COR-L47 (cell line): ENCODE data around the gene WWC2.
"Not testable (repeated sequence)": the region's sequence is repeated elsewhere in the genome, so short reads cannot be mapped to it uniquely, and the experiment has no call there.

ENCODE experiments used
- DNase-seq: peaks from one replicate; lab custom pipeline; 2025; lab: John Stamatoyannopoulos, UW

Gene WWC2

DNA sequence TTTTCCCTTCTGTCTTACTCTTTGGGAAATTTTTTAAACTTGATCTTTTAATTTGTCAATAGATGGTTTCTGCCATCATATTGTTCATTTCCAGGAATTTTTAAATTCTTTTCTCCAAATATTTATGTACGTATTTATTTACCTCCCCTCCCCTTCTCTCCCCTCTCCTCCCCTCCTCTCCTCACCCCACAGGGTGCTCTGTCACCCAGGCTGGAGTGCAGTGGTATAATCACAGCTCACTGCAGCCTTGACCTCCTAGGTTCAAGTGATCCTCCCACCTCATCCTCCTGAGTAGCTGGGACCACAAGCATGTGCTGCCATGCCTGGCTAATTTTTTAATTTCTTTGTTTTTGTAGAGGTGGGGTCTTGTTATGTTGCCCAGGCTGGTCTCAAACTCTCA, 73.8 kb downstream of the WWC2 start:
- no peak for DNase-seq

DNA sequence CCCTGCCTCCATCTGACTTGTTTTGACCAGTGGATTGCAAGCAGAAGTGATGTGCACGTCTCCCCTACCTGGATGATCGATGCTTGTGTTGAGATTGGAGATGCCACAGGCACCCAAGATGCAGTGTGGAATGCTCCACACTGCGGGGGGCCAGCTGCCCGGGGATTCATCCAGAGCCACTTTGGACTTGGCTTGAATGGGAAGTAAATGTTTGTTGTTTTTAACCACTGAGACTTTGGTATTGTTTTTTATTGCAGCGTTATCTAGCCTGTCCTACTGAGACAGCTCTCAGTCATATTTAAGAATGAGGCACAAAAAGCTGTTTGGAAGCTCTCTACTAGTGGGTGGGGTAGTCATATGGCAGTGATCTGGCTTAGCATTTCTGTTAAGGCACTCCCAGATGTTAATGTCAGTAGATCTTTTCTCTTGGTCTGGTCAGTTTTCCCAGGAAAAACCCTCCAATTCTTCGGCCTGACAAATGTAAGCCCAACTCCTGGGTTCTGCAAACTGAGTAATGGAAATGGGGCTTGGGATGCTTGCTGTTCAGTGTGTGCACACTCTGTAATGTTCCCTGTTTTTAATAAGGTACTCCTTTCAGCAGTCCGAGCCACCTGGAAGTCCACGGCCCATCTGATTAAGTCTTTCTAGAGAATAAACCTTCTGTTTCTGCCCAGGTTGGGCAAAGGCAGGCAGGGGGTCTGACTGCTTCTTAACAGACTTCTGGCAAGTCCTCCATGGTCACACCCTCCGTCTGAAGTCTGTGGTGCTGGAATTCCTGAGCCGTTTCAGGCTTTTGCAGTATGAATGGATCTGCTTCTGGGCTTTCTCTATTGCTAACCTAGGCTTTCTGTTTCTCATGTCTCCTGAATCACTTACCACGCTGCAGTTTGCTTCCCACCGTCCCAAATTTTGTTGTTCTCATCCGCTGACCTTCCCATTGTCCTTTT, 74.8 kb downstream of the WWC2 start:
- no peak for DNase-seq

DNA sequence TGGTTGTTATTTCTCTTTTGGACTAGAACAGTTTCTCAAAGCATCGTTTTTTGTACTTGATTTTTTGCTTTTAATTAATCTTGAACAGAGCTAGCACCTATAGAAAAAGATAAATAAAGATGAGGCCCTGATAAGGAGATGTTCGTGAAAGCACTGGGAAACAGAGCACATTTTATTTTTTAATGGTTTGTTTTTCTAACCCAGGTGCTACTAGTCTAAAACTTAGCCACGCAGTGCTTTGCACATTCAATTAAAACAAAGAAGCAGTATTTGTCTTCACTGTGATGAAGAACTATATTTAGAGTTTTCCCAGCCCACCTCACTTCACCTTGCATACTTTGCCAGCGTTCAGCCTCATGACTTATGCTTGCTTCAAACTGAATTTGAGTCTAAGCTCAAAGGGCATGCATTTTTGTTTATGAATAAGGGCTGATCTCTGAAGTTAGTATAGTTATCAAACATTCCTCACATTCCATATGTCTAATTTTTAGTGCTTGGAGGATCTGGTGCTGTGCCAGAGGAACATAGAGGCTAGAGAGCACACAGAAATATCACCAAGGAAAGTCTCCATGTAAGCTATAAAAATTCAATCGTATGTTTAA, 76.7 kb downstream of the WWC2 start:
- DNase-seq = no peak

DNA sequence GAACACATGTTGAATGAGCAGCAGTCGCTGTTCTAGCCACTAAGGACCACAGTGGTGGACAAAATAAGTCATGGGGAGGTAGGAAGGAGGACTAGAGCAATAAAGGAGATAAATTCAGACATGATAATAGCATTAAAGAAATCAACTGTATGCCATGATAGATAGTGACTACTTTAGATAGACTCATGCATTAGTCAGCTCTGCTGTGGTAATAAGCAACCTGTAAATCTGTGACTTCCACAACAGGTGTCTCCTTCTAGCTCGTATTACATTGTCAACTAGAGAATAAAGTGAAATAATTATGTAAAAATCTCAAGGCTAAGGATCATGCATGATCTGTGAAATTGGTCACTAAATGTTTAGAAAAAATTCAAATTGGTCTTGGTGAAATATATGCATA, 77.9 kb downstream of the WWC2 start:
- no peak for DNase-seq

DNA sequence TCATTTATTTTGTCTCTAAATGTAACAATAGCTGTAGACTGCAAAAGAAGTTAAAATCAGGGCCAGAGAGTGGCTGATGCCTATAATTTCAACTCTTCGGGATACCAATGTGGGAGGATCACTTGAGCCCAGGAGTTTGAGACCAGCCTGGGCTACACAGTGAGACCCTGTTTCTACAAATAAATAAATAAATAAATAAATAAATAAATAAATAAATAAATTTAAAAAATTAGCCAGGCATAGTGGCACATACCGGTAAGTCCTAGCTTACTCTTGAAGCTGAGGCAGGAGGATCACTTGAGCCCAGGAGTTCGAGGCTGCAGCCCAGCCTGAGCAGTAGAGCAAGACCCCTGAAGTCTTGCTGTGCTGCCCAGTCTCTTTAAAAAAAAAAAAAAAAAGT, 79.1 kb downstream of the WWC2 start:
- no peak for DNase-seq

DNA sequence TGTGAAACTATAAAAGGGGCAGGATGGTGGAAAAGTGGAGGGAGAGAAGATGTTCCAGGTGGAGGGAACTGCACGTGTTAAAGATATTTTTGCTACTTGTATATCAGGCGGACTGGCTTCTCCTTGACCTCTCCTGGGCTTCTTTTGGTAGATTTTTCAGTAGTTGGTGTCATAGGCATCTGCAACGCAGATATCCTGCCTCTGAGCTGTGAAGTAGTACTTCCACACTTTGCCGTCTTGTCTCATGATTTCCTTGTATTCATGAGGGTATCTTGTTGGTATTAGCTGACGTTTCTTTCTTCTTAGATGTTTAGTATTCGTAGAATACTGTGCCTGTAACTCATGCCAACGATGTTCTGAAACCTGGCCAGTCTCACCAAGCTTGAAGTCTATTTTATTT, 81.0 kb downstream of the WWC2 start:
- DNase-seq = no peak

DNA sequence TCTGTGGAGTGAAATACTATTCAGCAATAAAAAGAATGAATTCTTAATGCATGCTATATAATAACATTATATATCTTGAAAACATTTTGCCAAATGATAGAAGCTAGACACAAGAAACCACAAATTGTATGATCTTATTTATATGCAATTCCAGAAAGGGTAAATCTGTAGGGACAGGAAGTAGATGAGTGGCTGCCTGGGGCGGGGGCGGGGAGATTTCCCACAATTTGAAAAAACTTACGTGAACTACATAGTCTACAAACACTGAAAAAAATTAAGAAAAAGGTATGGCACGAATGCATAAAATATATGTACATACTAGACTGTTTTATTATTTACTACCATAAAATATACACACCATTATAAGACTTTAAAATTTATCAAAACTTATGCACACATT, 81.6 kb downstream of the WWC2 start:
- DNase-seq = no peak

DNA sequence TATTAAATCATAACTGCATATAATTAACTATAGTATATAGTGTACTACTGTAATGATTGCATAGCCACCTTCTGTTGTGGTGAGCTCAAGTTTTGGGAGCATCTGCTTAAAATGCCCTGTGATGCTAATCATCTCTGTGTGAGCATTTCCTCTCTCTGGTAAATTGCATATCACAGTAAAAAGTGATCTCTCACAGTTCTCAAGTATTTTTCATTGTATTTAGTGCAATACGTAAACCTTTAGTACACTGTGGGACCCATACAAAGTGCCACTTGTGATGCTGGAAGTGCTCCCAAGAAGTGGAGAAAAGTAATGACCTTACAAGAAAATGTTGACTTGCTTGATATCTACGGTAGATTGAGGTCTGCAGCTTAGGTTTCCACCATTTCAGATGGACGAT, 82.0 kb downstream of the WWC2 start:
- no peak for DNase-seq

DNA sequence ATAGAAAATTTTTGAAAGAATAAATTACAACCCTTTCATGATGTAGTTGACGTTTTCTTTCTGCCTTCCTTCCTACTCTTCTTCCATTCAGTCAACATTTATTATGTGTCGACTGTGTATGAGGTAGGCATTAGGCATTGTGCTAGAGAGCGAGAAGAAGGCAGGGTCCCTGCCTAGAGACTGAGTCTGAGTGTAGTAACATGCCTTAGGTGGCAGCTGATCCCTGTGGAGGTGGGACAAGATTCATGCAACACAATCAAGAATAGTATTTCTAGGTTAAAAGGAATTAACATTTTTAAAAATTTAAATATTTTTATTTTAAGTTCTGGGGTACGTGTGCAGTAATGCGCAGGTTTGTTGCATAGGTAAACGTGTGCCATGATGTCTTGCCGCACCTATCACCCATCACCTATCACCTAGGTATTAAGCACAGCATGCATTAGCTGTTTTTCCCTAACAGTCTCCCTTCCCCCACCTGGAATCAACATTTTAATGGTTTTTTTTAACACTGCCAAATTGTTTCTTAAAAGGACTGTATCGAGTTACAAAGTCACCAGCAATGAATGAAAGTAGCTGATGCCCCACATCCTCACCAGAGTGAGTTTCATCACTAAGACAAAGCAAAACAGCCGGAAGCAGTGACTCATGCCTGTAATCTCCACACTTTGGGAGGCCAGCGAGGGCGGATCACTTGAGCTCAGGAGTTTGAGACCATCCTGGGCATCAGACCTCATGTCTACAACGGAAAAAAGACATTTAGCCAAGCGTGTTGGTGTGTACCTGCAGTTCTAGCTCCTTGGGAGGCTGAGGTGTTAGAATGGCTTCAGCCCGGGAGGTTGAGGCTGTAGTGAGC, 84.0 kb downstream of the WWC2 start:
- DNase-seq = peak; percentile 78

DNA sequence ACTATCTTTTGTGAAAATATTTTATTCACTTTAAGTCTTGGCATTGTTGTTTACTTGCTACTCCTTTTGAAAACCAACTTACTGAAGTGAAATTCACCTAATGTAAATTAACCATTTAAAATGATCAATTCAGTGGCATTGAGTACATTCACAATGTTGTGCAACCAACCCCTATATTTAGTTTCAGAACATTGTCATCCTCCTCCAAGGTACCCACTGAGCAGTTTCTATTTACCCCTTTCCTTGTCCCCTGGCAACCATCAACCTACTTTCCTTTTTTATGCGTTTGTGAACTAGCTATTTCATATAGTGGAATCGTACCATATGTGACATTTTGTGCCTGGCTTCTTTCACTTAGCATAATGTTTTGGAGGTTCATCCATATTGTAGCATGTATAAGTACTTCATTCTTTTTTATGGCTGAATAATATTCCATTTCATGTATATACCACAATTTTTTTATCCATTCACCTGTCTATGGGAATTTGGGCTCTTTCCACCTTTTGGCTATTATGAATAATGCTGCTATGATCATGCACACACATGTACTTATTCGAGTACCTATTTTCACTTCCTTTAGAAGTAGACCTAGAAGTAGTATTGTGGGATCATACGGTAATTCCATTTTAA, 85.0 kb downstream of the WWC2 start:
- no peak for DNase-seq

DNA sequence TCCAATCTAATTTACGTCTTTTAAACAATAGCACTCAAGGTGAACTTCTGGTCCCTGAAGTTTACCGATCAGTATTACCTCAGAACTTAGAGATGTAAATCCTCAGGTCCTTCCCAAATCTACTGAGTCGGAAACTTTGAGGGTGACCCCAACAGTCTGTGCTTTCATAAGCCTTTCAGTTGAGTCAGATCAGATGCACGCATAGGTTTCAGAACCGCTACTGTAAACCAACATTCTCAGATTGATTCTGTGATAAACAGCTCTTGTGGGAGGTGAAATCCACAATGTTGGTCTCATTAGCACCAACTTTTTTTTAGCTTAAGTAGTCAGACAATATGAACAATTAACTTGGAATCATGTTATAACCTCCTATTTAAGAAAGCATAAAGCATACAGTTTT, 86.0 kb downstream of the WWC2 start:
- no peak for DNase-seq

DNA sequence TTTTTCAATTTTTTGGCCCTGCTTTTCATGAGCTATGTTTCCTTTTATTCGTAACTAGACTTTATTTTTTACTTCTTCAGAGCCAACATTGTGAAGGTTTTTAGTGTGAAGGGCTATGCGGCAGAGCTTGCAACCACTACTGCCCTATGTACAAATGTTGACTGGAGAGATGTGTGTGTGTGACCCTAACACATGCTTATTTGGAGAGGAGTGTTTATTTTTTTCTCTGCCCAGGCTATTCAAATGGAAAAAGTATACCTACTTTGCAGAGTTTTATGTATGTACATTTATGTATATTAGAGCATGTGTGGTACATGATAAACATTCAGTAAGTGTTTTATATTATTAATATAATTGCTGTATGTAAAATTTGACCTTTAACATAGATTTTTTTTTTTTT, 86.5 kb downstream of the WWC2 start:
- no peak for DNase-seq

DNA sequence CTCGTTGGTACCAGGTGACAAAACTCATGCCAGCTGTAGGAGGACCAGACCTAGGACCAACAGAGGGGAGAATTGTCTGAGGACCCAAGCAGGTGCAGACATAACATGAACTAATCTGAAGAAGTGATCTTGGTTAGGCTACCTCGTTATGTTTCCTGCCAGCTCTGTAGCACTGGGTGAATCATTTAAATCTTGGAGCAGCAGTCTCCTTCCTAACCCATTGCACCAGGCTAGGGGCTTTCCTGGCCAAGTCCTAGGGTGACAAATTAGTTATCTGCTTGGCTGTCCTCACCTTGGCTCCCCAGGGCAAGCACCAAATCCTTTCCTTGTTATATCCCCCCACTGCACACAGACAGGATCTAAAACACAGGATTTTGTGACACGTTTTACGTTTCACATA, 87.8 kb downstream of the WWC2 start:
- no peak for DNase-seq

DNA sequence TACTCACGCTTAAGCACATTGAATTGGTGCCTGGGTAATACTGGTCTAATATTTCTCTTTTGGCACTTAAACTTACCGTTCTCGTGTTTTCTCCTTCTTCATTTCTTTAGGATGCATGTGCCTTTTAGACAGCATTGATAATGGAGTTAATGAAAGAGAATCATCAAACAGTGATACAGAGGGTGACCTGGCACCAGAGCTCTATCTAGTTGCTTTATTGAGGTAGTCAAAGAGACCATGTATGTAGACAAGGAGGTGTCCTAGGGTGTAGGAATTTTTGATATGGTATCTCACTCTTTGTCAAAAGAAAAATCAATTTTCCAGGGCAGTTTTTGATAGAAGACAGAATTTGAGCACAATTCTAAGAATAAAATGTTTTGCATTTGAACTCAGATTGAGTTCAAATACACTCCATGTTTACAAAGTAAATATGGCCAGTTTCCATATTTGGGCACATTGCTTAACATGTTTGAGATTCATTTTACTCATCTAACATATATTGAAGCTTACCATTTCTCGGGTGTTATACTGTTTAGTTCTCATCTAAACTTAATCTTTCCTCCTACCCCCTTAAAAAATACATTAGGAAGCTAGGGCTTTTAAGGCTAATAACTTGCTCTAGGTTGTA, 92.0 kb downstream of the WWC2 start:
- DNase-seq = no peak

DNA sequence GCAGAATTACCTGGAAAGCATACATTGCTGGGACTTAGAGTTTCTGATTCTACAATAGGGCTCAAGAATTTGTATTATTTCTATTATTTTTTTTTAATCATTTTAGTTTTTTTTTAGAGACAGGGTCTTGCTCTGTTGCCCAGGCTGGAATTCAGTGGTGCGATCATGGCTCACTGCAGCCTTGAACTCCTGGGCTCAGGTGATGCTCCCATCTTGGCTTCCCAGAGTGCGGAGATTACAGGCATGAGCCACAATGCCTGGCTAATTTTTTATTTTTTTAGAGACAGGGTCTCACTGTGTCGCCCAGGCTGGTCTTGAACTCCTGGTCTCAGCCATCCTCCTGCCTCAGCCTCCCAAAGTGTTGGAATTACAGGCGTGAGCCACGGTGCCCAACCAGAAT, 92.6 kb downstream of the WWC2 start:
- no peak for DNase-seq

DNA sequence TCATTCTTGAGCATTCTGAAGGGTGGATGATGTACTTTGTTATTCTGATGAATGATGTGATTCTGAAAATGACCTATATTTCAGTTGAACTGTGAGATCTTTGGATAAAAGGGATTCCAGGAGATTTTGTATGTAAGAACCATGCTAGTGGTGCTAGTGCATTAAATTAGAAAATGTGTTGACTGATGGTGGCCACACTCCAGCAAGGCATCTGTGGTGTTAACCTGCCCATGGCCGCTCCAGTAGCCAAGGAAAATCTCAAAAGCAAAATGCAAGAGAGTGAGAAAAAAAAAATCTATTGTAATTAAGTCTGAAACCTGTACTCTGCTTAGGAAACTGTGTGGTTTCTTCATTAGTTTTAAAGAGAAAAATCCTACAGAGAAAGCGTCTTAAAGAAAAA, 93.5 kb downstream of the WWC2 start:
- no peak for DNase-seq

DNA sequence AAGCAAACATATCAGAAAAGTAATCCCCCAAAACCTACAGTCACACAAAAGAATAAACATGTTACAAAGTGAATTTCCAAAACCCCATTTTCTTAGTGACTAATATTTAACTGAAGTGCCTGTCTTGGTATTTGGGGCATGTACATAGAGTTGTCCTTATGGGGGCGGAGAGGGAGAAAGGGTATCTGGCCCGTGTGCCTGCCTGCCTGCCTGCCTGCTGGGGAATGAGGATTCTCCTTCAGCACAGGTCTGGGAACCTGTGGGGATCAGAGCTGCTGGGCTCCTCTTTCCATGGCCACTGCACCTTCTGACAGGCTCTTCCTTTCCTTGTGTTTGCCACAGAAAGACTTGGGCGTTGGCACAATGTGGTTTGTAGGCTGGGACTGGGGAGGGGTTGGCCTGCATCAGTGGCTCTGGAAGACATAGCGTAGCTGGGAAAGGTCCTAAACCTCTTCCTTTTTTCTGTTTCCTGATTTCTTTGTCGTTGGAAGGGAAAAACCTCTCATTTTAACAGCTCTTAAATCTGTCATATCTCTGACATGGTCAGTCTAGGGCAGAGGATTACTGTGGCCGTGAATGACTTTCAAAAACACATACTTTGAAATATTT, 94.8 kb downstream of the WWC2 start:
- DNase-seq = not testable (repeated sequence)

DNA sequence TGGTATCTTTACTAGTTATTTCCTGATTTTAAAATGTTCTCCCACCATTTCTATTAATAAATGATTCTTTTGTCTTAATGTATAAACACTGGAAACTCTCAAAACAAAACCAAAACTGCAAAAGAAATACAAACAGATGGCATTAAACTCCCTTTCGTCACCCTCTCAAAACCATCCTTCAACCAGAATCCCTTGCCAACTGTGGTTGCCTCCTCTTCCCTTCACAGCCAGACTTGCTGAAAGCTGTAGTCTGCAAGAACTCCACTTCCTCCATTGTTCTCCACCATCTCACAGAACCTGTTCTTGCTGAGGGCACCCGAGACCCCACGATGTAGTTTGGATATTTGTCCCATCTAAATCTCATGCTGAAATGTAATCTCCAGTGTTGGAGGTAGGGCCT, 96.5 kb downstream of the WWC2 start:
- no peak for DNase-seq

DNA sequence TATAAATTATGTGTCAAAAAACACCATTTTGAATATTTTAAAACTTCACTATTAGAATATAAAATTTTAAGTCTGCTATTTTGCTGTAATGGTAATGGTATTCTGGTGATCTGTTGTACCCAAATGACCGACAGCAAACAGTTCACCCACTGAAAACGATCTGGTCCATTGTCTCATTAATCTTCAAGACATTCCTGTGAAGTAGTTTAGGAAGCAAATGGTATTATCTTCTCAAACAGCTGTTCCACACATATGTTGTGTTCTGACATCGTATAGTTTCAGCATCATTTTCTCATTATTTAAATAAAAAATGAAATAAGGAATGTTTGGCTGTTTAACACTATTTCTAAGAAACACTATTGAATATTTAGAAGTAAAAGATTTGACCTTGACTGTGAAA, 98.1 kb downstream of the WWC2 start:
- DNase-seq = no peak

DNA sequence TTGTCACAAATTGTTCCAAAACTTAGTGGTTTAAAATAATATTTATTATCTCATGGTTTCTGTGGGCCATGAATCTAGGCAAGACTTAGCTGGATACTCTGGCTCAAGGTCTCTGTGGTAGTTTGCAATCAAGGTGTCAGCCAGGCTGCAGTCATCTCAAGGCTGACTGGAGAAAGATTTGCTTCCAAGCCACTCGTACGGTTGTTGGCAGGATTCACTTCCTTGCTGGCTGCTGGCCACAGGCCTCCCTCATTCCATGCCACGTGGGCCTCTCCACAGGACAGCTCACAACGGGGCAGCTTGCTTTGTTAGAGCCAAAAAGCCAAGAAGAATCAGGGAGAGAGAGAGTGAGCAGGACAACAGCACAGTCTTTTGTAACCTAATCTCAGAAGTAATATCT, 101.4 kb downstream of the WWC2 start:
- no peak for DNase-seq

DNA sequence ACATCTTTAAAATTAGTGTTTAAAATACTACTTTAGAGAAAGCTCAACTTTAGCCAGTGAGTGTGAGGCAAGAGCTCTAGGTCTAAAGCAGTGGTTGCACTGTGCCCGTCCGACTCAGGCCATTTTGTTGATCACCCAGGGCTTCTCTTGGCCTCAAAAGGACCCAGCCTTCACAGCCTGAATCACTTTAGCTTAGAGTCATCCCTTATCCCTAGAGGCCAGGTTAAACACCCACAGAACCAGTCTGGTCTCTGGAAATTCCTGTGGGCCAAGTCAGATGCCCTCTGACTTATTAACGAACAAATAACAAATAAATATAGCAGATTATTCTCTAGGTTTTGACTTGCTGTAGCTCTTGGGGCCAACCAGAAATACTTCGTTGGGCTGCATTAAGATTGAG, 102.3 kb downstream of the WWC2 start:
- no peak for DNase-seq
